Measurements from ENCODE around the gene CPNE4.

DNA sequence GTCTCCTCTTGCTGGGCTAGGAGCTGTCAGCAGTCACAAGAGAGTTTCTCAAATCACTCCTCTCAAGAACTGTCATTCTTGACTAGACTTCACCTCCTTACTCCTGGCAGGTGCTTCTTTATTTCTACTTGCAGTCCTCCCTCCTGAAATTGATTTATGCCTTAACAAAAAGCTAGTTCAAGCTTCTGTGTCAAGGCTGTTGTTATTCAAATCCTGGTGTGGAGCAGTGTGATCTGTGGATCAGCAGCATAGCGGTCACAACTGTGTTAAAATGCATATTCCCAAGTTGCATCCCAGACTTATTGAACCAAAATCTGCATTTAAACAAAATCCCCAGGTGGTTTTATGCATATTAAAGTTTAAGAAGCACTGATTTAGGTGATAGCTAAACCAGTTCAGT, 411.4 kb downstream of the CPNE4 start:
- TF ChIP-seq EZH2 (IDR thresholded peaks at IDR 0.05) (no peak), POLR2AphosphoS5 (IDR thresholded peaks at IDR 0.05; ENCODE audit: borderline replicate concordance, low read depth, low read length) (no peak), FOXP2 (optimal IDR thresholded peaks at IDR 0.05; ENCODE audit: control extremely low read depth, extremely low read length, insufficient read depth) (no peak)

All from SK-N-MC (cell line).